Muscle of leg (tissue), 11 donors: ENCODE measurements around the gene EDNRB. TPM values are rescaled to one million over a fixed set of nuclear protein-coding genes. Genes with fewer than 3 reads are reported as not detected.

Experiments
- DNase-seq: peaks from one replicate; pipeline ENCODE4 v3.0.0; 2013
- H3K27ac ChIP-seq: one replicate; pipeline ENCODE4 v1.5.1; 2013; ENCODE audit warnings: mild to moderate bottlenecking, low read length, control low read depth
- H3K27me3 ChIP-seq: one replicate; pipeline ENCODE4 v1.6.1; 2013; ENCODE audit warnings: low read length; ENCODE audit not compliant: control insufficient read depth, insufficient read depth
- H3K36me3 ChIP-seq: one replicate; pipeline ENCODE4 v1.6.1; 2013; ENCODE audit warnings: low read length; ENCODE audit not compliant: control insufficient read depth, insufficient read depth
- H3K4me1 ChIP-seq: one replicate; pipeline ENCODE4 v1.6.1; 2013; ENCODE audit warnings: low read length; ENCODE audit not compliant: control insufficient read depth, insufficient read depth
- H3K4me3 ChIP-seq: one replicate; pipeline ENCODE4 v1.5.1; 2013; ENCODE audit warnings: low read length, control low read depth
- H3K9me3 ChIP-seq: replicated peaks from 2 replicates; pipeline ENCODE4 v1.6.1; 2013; ENCODE audit warnings: low read depth, low read length; ENCODE audit not compliant: control insufficient read depth
- WGBS: methylation state at CpG from one replicate; pipeline ENCODE4 v1.1.5; 2013; ENCODE audit warnings: missing lambda C conversion rate; ENCODE audit not compliant: insufficient coverage; 5-methylcytosine and 5-hydroxymethylcytosine counted together
- polyA plus RNA-seq, 8 donors: library from polyadenylated mRNA; unstranded; fragments of 120-200 nt; gene quantifications; one replicate each; pipeline versions ENCODE4 v1.2.1 to v1.2.3, GENCODE V29; 2013; ENCODE audit warnings: inconsistent platforms in 1 of 8, low replicate concordance in 1 of 8; ENCODE audit not compliant: insufficient read length in 8 of 8, insufficient read depth in 1 of 8
- total RNA-seq: library from RNA; stranded (reverse); fragments of 120-200 nt; gene quantifications from one replicate; pipeline ENCODE4 v1.2.4, GENCODE V29; 2013

EDNRB gene
- total and polyA plus RNA-seq, 9 donors, result 10.5 to 25.1 (median 12.9) TPM

DNA sequence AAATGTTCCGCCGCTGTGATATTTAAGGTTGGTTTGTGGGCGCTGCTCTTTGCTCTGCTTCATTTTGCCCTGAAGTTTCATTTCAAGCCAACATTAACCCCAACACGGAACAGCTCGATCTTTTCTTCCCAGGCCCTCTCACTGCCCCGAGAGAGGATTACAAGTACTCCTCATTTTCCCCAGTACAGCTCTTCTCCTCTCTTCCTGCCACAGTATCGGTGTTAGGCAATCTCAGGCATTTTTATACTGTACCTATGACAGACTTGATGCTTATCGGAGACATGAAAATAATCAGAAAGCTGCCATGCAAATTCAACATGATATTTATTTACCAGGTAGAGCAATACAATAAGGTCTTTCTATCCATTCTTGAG lies 1.3 kb upstream of the EDNRB start:
- Histone ChIP-seq H3K27me3 (peaks cover 13% of the 10 kb centered on the region), H3K36me3 (no peaks in the 10 kb centered on the region), H3K27ac (no peak overlapping the region), H3K9me3 (no peaks in the 10 kb centered on the region), H3K4me3 (peak overlapping the region; percentile 70), H3K4me1 (peaks cover 14% of the 10 kb centered on the region)
- WGBS, result 41% methylated on average over 5 of the region's 8 CpGs
- DNase-seq, result no peak

DNA sequence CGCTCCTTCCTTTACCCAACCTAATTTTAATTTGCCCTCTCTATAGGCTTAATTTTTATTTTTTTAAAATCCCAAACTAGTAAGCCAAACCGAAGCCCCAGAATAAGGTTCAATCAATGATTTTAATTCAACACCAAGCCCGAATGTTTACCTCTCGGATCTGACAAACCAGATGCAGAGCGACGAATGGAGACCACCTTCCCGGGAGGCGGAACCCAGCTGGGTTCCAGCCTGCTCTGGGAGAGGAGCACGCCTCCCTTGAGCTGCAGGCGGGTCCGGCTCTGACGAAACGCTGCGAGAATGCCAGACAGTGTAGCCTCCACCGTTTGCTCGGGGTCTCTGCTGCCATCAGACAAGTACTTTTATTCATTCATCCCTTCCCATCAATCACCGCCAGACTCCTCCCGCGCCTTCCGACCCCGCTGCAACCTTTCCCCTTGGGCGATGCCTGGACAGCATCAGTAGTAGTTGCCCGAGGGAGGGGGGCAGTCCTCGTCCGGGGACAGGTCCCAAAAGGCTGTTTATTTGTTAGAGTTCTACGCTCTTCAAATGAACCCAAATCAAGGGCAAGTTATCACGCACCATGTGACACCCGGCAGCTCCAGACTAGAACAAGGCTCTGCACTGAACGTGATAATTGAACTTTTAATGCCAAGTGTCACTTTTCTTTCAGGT lies 752 bp upstream of the EDNRB start:
- Histone ChIP-seq H3K9me3 (no peaks in the 10 kb centered on the region), H3K4me3 (peak overlapping the region; percentile 70), H3K27me3 (peaks cover 13% of the 10 kb centered on the region), H3K27ac (peak overlapping the region; percentile 56), H3K4me1 (peaks cover 14% of the 10 kb centered on the region), H3K36me3 (no peaks in the 10 kb centered on the region)
- 3% methylated on average over 20 of the region's 29 CpGs for WGBS
- peak; percentile 68 for DNase-seq

DNA sequence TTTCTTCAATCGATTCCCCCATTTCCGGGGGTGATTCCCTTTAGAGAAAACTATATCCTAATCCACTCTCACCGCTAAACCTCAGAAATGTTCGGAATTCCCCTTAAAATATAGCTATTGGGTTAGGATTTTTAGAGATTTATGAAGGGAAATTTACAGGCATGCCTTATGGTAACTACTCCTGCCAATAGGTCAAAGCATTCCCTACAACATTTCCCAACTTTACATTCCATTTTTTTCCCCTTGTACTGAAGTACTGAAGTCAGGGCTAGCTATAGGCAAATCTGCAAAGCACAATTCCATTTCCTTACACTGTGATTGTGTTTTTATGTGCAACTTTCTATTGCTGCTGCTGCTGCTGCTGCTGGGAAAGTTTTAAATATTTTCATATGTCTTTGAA lies 2.1 kb downstream of the EDNRB start:
- WGBS, result no CpG with 5 or more reads among the region's 4 CpGs
- H3K36me3 ChIP-seq, result no peaks in the 10 kb centered on the region
- H3K27ac ChIP-seq, result no peak overlapping the region
- peaks cover 14% of the 10 kb centered on the region for H3K4me1 ChIP-seq
- H3K4me3 ChIP-seq, result peak overlapping the region; percentile 18
- no peaks in the 10 kb centered on the region for H3K9me3 ChIP-seq
- DNase-seq, result no peak
- H3K27me3 ChIP-seq, result peaks cover 13% of the 10 kb centered on the region

DNA sequence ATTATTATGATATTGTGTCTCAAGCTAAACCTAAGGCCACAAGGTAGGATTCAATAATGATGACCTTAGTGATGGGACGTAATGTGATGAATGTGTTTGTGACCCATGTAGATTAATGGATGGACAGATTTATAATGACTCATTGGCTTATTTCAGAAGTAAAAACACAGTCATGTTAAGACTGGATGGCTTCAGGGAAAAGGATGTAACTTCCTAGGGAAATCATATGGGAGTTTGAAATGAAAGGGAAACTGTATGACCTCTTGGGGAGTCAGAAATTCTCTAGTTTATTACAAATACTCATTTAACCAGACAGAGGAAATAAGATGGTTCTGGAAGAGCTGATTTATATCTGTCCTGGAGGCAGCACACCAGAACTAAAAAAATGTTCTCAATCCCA lies 2.9 kb downstream of the EDNRB start:
- 60% methylated on average over 1 of the region's 1 CpG for WGBS
- DNase-seq, result no peak

DNA sequence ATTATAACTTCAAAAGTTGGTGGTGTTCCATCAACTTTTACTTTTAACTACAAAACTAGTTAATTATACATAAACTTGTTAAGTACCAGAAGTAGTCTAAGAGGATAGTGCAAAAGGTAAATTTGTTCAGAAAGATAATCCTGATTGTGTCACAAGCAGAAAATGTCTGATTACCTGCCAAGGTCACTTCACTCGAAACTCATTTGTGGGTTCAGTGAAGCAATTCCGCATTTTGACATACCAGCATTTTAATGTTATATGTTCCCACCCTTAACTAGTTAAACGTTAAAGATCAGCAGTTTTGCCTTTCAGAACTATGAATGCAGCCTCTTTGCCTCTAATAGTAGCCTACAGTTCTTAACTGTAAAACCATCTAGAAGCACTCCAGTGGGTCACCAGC lies 5.6 kb downstream of the EDNRB start:
- 88% methylated on average over 2 of the region's 3 CpGs for WGBS
- Histone ChIP-seq H3K27me3 (peaks cover 3% of the 10 kb centered on the region), H3K27ac (no peak overlapping the region), H3K9me3 (no peaks in the 10 kb centered on the region), H3K4me1 (peaks cover 2% of the 10 kb centered on the region), H3K36me3 (no peaks in the 10 kb centered on the region), H3K4me3 (no peak overlapping the region)
- DNase-seq, result no peak

More for the DNA sequence above, 2.9 kb downstream of the EDNRB start:
- peaks cover 13% of the 10 kb centered on the region for H3K27me3 ChIP-seq
- peaks cover 14% of the 10 kb centered on the region for H3K4me1 ChIP-seq
- no peaks in the 10 kb centered on the region for H3K9me3 ChIP-seq
- no peak overlapping the region for H3K27ac ChIP-seq
- no peaks in the 10 kb centered on the region for H3K36me3 ChIP-seq
- no peak overlapping the region for H3K4me3 ChIP-seq

DNA sequence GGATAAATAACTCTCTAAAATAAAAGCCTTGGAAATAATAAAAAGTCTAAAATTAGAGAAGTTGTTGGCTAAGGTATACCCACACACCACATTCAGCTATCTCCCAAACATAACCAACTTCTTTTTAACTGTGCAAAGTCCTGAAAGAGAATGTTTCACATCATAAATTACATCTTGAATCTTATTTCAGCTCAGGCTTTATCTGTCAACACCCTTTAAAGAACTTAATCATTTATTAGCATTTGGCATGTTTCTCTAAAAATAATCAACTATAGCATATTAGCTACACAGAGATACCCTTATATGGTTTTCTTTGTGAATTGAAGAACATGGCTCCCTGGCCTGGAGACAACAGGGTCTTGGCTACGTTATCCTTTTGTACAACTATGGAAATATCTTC lies 6.9 kb downstream of the EDNRB start:
- no peaks in the 10 kb centered on the region for H3K4me1 ChIP-seq
- no CpG with 5 or more reads among the region's 1 CpG for WGBS
- DNase-seq, result no peak
- no peaks in the 10 kb centered on the region for H3K36me3 ChIP-seq
- H3K4me3 ChIP-seq, result no peak overlapping the region
- no peaks in the 10 kb centered on the region for H3K9me3 ChIP-seq
- H3K27ac ChIP-seq, result no peak overlapping the region
- H3K27me3 ChIP-seq, result no peaks in the 10 kb centered on the region

DNA sequence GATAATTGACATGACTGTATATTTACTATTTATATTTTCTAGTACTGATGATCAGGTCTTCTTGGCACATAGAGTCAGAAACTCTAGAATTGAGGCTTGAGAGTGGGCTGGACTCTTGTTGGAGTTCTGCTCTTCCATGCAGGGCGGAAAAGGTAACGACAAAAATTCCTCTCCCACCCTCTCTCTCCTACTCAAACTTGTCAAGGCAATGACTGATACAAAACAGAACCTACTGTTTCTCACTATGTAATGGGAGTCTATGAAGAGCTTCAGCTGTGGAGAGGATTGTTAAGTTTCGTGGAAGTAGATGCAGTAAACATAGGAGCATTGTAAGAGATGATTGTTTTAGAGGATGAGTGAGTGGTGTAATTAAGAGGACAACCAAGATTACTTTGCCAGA lies 8.8 kb downstream of the EDNRB start:
- no CpG with 5 or more reads among the region's 3 CpGs for WGBS
- no peak overlapping the region for H3K27ac ChIP-seq

DNA sequence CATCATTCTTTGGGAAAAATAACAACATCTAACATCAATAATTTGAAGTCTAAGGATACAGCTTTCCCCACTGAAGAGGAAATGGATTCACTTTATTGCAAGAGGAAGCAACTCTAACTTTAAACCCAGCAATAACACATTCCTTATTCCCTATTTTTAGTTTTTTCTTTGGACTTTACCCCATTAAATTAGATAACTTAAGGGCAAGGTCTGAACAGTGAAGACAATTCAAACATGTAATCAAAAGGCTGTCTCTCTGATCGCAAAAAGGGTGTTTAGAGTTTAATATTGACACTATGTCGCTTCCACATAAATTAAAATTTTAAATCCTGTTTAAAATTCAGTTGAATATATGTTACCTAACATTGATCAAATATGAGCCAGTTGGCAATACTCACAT lies 10.1 kb downstream of the EDNRB start:
- WGBS, result no CpG with 5 or more reads among the region's 2 CpGs
- H3K4me1 ChIP-seq, result no peaks in the 10 kb centered on the region
- DNase-seq, result no peak
- no peaks in the 10 kb centered on the region for H3K9me3 ChIP-seq
- H3K27me3 ChIP-seq, result no peaks in the 10 kb centered on the region
- no peak overlapping the region for H3K27ac ChIP-seq
- no peak overlapping the region for H3K4me3 ChIP-seq
- H3K36me3 ChIP-seq, result no peaks in the 10 kb centered on the region

More for the DNA sequence above, 8.8 kb downstream of the EDNRB start:
- Histone ChIP-seq H3K4me3 (no peak overlapping the region), H3K27me3 (no peaks in the 10 kb centered on the region), H3K9me3 (no peaks in the 10 kb centered on the region), H3K36me3 (no peaks in the 10 kb centered on the region), H3K4me1 (no peaks in the 10 kb centered on the region)
- DNase-seq, result no peak

DNA sequence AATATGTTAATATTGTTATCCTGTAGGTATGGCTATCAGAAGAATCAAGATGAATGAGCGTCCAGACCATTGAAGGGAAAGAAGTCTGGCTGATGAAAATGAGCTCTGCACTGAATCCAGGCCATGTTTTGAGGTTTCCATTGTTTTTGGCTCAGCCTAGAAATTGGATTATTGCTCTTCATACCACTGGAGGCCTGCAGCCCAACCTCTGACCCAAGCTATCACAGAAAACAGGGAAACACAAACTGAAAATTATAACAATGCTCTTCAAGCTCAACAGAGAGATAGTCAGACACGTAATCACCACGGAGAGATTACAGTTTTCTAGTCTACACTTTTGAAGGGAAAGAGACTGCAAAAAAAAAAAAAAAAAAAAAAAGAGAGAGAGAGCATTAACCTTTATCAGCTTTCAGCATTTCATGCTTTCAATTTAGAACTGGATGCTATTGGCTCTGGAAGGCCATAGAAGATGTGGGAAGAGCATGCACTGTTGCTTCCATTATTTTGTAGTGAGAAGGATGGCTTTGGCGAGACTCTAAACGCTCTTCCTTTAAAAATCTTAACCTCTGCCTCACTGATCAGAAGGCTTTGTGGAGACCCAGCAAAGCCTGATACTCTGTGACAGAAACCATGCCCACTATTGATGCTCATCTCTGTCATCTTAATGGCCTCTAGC lies 10.8 kb downstream of the EDNRB start:
- H3K36me3 ChIP-seq, result no peaks in the 10 kb centered on the region
- H3K4me3 ChIP-seq, result no peak overlapping the region
- no peaks in the 10 kb centered on the region for H3K4me1 ChIP-seq
- no peaks in the 10 kb centered on the region for H3K27me3 ChIP-seq
- WGBS, result no CpG with 5 or more reads among the region's 5 CpGs
- H3K27ac ChIP-seq, result no peak overlapping the region
- DNase-seq, result peak; percentile 57
- no peaks in the 10 kb centered on the region for H3K9me3 ChIP-seq

DNA sequence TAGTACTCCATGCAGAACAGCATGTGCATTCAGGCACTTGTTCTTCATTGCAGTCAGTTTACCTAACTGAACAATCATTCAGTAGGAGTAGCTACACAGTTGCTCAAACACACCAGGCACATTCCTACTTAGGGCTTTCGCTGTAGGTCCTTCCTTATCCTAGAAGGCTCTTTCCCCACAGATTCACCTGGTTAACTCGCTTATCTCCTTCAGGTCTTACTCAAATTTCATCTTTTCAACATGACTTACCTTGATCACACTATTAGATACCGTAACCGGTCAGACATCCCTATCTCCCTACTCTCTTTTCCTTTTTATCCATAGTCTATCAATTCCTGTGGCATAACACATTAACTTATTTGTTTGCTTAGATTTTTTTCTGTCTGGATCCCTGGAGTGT lies 14.6 kb downstream of the EDNRB start:
- WGBS, result 96% methylated on average over 4 of the region's 4 CpGs
- no peak overlapping the region for H3K4me3 ChIP-seq

More for the DNA sequence above, 14.6 kb downstream of the EDNRB start:
- no peaks in the 10 kb centered on the region for H3K4me1 ChIP-seq
- H3K9me3 ChIP-seq, result no peaks in the 10 kb centered on the region
- H3K36me3 ChIP-seq, result no peaks in the 10 kb centered on the region
- no peak for DNase-seq
- H3K27me3 ChIP-seq, result no peaks in the 10 kb centered on the region
- H3K27ac ChIP-seq, result no peak overlapping the region
